Measurements from ENCODE around the gene ZBTB7B. TPM values are rescaled to one million over a fixed set of nuclear protein-coding genes. Genes with fewer than 3 reads are reported as not detected.
A peak's percentile ranks its signal among the peaks of the same experiment; 100 is the strongest.

ZBTB7B gene
- total and polyA plus RNA-seq, 9 of the 15 experiments (the other 6 are each of a cell fraction or from before 2014, with no cell fraction given): 0.04 to 46.5 (median 15.2) TPM

- in situ Hi-C loops (cut with MboI): loop anchor here (5.0 kb wide), 1 partner anchor 103 kb away; the partner anchor contains the start of gene EFNA4
- Histone ChIP-seq H3K36me3 (ENCODE audit: control insufficient read depth, insufficient read depth, low read length) (peaks cover 35% of the 10 kb centered on the region; the same call in 2 of the 3 replicates), H3K9ac (ENCODE audit: insufficient read depth in 1 of 2, low read depth in 2 of 2, low read length in 2 of 2) (peak overlapping the region in 1 of 2 experiments; percentile 80; a peak in 2 of 4 replicates), H3K27ac (ENCODE audit: extremely low read depth, low read depth, low read length) (no peak overlapping the region), H3K79me2 (ENCODE audit: control insufficient read depth, insufficient read depth, low read length) (peaks cover 36% of the 10 kb centered on the region), H3K4me3 (no peak overlapping the region), H4K20me1 (replicated peaks; ENCODE audit: control insufficient read depth, insufficient read depth, low read length) (no peaks in the 10 kb centered on the region), H3K4me1 (replicated peaks in 1 of 2; ENCODE audit: control insufficient read depth in 2 of 2, insufficient read depth in 2 of 2, low read length in 2 of 2) (peaks cover 34 to 53% of the 10 kb centered on the region in 2 experiments), H3K9me1 (ENCODE audit: control insufficient read depth, insufficient read depth, low read length) (no peaks in the 10 kb centered on the region), H3K27me3 (ENCODE audit: control insufficient read depth in 2 of 2, insufficient read depth in 2 of 2, low read length in 2 of 2) (no peaks in the 10 kb centered on the region), H3K9me3 (replicated peaks; ENCODE audit: control insufficient read depth, insufficient read depth, low read depth, low read length) (no peaks in the 10 kb centered on the region), H3K4me2 (ENCODE audit: insufficient read depth, low read length) (no peak overlapping the region), H2AFZ (ENCODE audit: low read depth, low read length) (no peak overlapping the region)
- TF ChIP-seq POLR2G (IDR thresholded peaks at IDR 0.05; ENCODE audit: low read depth, low read length): peak; percentile 22; the same call in 1 of the 2 replicates
- peak; percentile 32 for TF ChIP-seq RBFOX2 (IDR thresholded peaks at IDR 0.05; ENCODE audit: low read depth, low read length)
- no peak for TF ChIP-seq WHSC1 (IDR thresholded peaks at IDR 0.05; ENCODE audit: low read length)
- 94% methylated on average over 15 of the region's 16 CpGs for WGBS (ENCODE audit: insufficient coverage, low coverage, missing lambda C conversion rate)
- ATAC-seq (no peak), FAIRE-seq (no peak), DNase-seq (ENCODE audit: extremely low read depth in 1 of 4, low spot score in 3 of 4) (no peak)
- POLR2A ChIA-PET: interaction anchor here (0.6 to 7.0 kb wide), 4 partner anchors 8 to 344 kb away, joined by 3 to 80 read pairs (median 12); partner anchors contain the start of genes CKS1B and SHC1
- CTCF ChIA-PET (ENCODE audit: low intra/inter-chr PET ratio): interaction anchor here (0.7 kb wide), 1 partner anchor 195 kb away, joined by 3 read pairs; no protein-coding TSS in a partner anchor
- BruUV-seq (replicated peaks): no TSS peak
- intact Hi-C loops (cut with micrococcal nuclease): no loop called here
These were observed 43.7 kb upstream of the ZBTB7B start for GRCh38 chr1:154958681-154959425.

DNA sequence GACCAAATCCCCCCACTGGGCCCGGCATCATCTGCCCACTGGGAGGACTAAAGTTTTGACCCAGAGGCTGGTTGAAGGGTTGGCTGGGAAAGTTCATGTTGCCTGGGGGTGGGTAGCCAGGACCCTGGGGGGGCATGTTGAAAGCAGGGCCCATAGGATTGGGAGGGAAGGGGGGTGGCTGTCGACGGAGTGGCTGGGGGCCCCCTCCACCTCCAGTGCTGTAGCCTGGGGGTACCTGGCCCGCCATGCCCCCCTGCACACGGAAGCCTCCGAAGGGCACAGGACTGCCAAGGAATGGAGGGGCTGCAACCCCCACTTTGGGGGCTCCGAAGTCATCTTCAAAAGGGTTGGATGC is 43.2 kb upstream of the ZBTB7B start:
- peaks cover 36% of the 10 kb centered on the region for H3K79me2 ChIP-seq (ENCODE audit: control insufficient read depth, insufficient read depth, low read length)
- peaks cover 39% of the 10 kb centered on the region; the same call in 2 of the 3 replicates for H3K36me3 ChIP-seq (ENCODE audit: control insufficient read depth, insufficient read depth, low read length)
- in situ Hi-C loops (cut with MboI): loop anchor here (5.0 kb wide), 1 partner anchor 103 kb away; the partner anchor contains the start of gene EFNA4
- no peaks in the 10 kb centered on the region for H3K27me3 ChIP-seq (ENCODE audit: control insufficient read depth in 2 of 2, insufficient read depth in 2 of 2, low read length in 2 of 2)
- WGBS (ENCODE audit: insufficient coverage, low coverage, missing lambda C conversion rate): 100% methylated on average over 3 of the region's 7 CpGs
- DNase-seq (ENCODE audit: extremely low read depth in 1 of 4, low spot score in 3 of 4) (no peak), ATAC-seq (no peak), FAIRE-seq (no peak)
- peak overlapping the region in 1 of 2 experiments; percentile 6; a peak in 1 of 4 replicates for H3K9ac ChIP-seq (ENCODE audit: insufficient read depth in 1 of 2, low read depth in 2 of 2, low read length in 2 of 2)
- peaks cover 36 to 57% of the 10 kb centered on the region in 2 experiments for H3K4me1 ChIP-seq (replicated peaks in 1 of 2; ENCODE audit: control insufficient read depth in 2 of 2, insufficient read depth in 2 of 2, low read length in 2 of 2)
- no peaks in the 10 kb centered on the region for H3K9me3 ChIP-seq (replicated peaks; ENCODE audit: control insufficient read depth, insufficient read depth, low read depth, low read length)
- BruUV-seq (replicated peaks): no TSS peak
- H3K9me1 ChIP-seq (ENCODE audit: control insufficient read depth, insufficient read depth, low read length): no peaks in the 10 kb centered on the region
- intact Hi-C loops (cut with micrococcal nuclease): no loop called here
- no peak overlapping the region for H3K4me2 ChIP-seq (ENCODE audit: insufficient read depth, low read length)
- no peak overlapping the region for H3K27ac ChIP-seq (ENCODE audit: extremely low read depth, low read depth, low read length)
- POLR2A ChIA-PET: interaction anchor here (0.6 to 7.0 kb wide), 3 partner anchors 9 to 343 kb away, joined by 3 to 80 read pairs (median 3); partner anchors contain the start of genes CKS1B and SHC1
- no peak overlapping the region for H2AFZ ChIP-seq (ENCODE audit: low read depth, low read length)
- H3K4me3 ChIP-seq: no peak overlapping the region
- H4K20me1 ChIP-seq (replicated peaks; ENCODE audit: control insufficient read depth, insufficient read depth, low read length): no peaks in the 10 kb centered on the region
- CTCF ChIA-PET (ENCODE audit: low intra/inter-chr PET ratio): interaction anchor here (0.7 kb wide), 1 partner anchor 194 kb away, joined by 3 read pairs; no protein-coding TSS in a partner anchor
- TF ChIP-seq NFXL1 (CRISPR knock-in tag; IDR thresholded peaks at IDR 0.05) (no peak), ESRRA (IDR thresholded peaks at IDR 0.05; ENCODE audit: borderline replicate concordance, low read depth) (no peak), ZNF232 (CRISPR knock-in tag; IDR thresholded peaks at IDR 0.05) (no peak), SNIP1 (IDR thresholded peaks at IDR 0.05; ENCODE audit: low read depth) (no peak), NR3C1 (CRISPR knock-in tag; IDR thresholded peaks at IDR 0.05) (no peak), HCFC1 (IDR thresholded peaks at IDR 0.05; ENCODE audit: low read depth, low read length) (no peak), SMAD3 (CRISPR knock-in tag; conservative IDR thresholded peaks at IDR 0.05) (no peak)
- TF ChIP-seq, protein P1, sequence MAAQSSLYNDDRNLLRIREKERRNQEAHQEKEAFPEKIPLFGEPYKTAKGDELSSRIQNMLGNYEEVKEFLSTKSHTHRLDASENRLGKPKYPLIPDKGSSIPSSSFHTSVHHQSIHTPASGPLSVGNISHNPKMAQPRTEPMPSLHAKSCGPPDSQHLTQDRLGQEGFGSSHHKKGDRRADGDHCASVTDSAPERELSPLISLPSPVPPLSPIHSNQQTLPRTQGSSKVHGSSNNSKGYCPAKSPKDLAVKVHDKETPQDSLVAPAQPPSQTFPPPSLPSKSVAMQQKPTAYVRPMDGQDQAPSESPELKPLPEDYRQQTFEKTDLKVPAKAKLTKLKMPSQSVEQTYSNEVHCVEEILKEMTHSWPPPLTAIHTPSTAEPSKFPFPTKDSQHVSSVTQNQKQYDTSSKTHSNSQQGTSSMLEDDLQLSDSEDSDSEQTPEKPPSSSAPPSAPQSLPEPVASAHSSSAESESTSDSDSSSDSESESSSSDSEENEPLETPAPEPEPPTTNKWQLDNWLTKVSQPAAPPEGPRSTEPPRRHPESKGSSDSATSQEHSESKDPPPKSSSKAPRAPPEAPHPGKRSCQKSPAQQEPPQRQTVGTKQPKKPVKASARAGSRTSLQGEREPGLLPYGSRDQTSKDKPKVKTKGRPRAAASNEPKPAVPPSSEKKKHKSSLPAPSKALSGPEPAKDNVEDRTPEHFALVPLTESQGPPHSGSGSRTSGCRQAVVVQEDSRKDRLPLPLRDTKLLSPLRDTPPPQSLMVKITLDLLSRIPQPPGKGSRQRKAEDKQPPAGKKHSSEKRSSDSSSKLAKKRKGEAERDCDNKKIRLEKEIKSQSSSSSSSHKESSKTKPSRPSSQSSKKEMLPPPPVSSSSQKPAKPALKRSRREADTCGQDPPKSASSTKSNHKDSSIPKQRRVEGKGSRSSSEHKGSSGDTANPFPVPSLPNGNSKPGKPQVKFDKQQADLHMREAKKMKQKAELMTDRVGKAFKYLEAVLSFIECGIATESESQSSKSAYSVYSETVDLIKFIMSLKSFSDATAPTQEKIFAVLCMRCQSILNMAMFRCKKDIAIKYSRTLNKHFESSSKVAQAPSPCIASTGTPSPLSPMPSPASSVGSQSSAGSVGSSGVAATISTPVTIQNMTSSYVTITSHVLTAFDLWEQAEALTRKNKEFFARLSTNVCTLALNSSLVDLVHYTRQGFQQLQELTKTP (IDR thresholded peaks at IDR 0.05; ENCODE audit: low read depth in 1 of 2, partially characterized antibody in 2 of 2): no peak

All from K562 (cell line).